ENCODE data around the gene KCTD16. TPM values are rescaled to one million over a fixed set of nuclear protein-coding genes. Genes with fewer than 3 reads are reported as not detected.

Gene KCTD16
- total RNA-seq, 2 experiments from 2014 or later, result 0.14 to 0.25 TPM

DNA sequence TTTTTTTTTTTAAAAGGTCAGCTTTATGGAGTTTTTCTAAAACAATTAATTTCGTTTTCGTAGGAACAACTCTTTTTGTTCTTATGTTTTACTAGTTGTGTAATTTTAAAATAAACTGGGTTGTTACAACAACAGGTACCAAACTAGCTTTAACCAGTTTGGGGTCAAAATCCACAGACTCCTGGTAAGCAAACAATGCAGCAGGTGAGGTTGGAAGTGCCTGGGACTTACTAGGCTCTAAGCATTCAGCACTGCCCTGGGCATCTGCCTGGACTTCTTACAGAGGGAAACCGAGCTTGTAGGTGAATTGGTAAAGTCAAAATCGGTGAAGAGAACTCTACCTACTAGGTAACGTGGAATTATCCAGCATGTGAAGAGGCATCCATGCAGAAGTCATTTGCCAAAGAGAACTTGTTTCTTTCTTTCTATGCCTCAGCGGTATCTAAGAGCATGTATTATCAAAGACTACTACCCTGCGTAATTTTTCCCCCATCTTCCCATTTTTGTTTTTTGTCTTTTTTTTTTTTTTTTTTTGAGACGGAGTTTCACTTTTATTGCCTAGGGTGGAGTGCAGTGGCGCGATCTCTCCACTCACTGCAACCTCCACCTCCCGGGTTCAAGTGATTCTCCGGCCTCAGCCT, 145.4 kb downstream of the KCTD16 start:
- intact Hi-C loops (cut with DNase I, micrococcal nuclease), result no loop called here
- Mint-ChIP-seq H3K4me1 (no peaks in the 10 kb centered on the region), H3K4me3 (no peak overlapping the region), H3K27me3 (peaks cover 4% of the 10 kb centered on the region), H3K9me3 (ENCODE audit: low read depth) (no peaks in the 10 kb centered on the region), H3K36me3 (ENCODE audit: low read depth) (no peaks in the 10 kb centered on the region), H3K27ac (no peak overlapping the region)
- ChIA-PET CTCF (no interaction called here), POLR2A (no interaction called here)
- DNase-seq (no peak), ATAC-seq (no peak)

DNA sequence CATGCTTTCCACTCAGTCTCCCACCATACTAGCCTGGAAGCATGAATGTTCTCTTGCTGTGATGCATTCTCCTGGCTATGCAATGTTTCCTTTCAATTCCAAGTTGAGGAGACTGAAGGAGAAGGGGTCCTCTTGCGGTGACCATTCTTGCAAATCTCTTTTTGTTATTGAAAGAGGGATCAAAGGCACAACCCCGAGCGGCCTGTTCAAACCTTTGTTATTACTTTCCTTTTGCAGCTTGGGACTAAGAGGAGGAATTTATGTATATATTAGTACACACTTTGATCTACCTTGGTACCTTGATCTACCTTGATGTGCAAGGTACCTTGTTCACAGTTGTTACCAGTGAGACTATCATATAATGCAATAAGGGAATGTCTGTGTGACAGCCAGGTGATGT, 147.3 kb downstream of the KCTD16 start:
- Mint-ChIP-seq H3K4me3 (no peak overlapping the region), H3K36me3 (ENCODE audit: low read depth) (no peaks in the 10 kb centered on the region), H3K9me3 (ENCODE audit: low read depth) (no peaks in the 10 kb centered on the region), H3K27ac (no peak overlapping the region), H3K27me3 (peaks cover 6% of the 10 kb centered on the region), H3K4me1 (no peaks in the 10 kb centered on the region)
- intact Hi-C loops (cut with DNase I, micrococcal nuclease), result no loop called here
- POLR2A ChIA-PET, result no interaction called here
- CTCF ChIA-PET, result no interaction called here
- ATAC-seq (no peak), DNase-seq (no peak)

DNA sequence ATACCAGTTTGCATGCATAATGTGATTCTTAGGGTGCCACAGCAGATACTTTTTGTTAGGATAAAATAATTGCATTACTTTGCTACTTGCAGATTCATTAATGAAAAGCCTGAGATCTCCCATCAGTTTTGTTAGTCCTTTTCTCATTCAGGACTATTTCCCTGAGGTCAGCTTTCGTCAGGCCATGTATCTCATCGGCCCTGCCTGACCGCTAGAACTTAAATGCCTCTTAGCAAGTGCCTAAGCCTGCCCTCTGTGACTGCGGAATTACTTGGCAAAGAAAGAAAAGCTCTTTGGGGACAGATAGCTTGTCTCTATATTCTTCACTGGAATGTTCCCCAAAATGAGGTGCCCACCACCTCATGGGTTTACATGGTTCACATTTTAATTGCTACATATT, 147.8 kb downstream of the KCTD16 start:
- ATAC-seq (no peak), DNase-seq (no peak)
- H3K4me3 Mint-ChIP-seq, result no peak overlapping the region
- no peak overlapping the region for H3K27ac Mint-ChIP-seq
- intact Hi-C loops (cut with DNase I, micrococcal nuclease), result no loop called here
- H3K9me3 Mint-ChIP-seq (ENCODE audit: low read depth), result no peaks in the 10 kb centered on the region
- ChIA-PET POLR2A (no interaction called here), CTCF (no interaction called here)
- peaks cover 7% of the 10 kb centered on the region for H3K27me3 Mint-ChIP-seq
- H3K36me3 Mint-ChIP-seq (ENCODE audit: low read depth), result no peaks in the 10 kb centered on the region
- no peaks in the 10 kb centered on the region for H3K4me1 Mint-ChIP-seq

DNA sequence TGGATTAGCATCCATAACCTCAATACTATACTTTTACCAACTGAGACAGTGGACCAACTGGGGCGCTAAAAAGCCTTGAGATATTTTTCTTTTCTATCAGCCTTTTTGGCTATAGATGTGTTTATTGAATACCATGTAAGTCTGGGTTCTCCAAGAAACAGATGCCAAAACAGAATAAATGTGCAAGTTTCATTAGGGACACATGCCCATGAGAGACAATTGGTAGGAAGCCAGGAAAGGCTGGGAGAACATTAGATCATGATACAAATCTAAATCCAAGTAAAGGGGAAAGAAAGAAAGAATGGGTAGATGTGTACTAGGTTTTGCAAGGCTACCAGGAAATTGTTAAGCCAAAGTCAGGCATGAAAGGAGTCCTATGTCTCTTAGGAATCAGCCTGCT, 152.5 kb downstream of the KCTD16 start:
- ChIA-PET CTCF (no interaction called here), POLR2A (interaction anchor here (0.7 kb wide), 1 partner anchor 119 kb away, joined by 8 read pairs; no protein-coding TSS in a partner anchor)
- H3K27me3 Mint-ChIP-seq, result peaks cover 10% of the 10 kb centered on the region

DNA sequence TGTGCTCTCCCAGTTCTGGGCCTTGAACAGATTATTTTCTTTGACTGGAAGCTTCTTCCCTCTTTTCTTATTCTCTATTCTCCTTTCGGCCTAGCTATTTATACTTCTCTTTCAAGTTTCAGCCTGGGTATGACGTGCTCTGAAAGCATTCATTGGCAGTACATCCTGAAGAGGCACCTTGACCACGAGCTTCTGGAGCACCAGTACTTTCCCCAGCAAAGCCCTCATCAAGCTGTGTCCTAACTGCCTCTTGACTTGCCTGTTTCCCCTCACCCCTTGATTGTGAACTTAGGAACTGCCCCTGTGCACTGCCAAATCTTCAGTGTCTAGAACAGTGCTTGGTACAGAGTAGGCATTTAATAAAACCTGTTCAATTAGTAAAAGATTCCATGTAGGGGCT, 154.9 kb downstream of the KCTD16 start:
- DNase-seq (no peak), ATAC-seq (no peak)
- Mint-ChIP-seq H3K9me3 (ENCODE audit: low read depth) (no peaks in the 10 kb centered on the region), H3K4me1 (no peaks in the 10 kb centered on the region), H3K4me3 (no peak overlapping the region), H3K36me3 (ENCODE audit: low read depth) (no peaks in the 10 kb centered on the region), H3K27me3 (peaks cover 8% of the 10 kb centered on the region), H3K27ac (no peak overlapping the region)
- CTCF ChIA-PET, result no interaction called here
- intact Hi-C loops (cut with DNase I, micrococcal nuclease), result no loop called here
- POLR2A ChIA-PET, result no interaction called here

More for the DNA sequence above, 152.5 kb downstream of the KCTD16 start:
- Mint-ChIP-seq H3K4me3 (no peak overlapping the region), H3K27ac (no peak overlapping the region), H3K9me3 (ENCODE audit: low read depth) (no peaks in the 10 kb centered on the region), H3K4me1 (no peaks in the 10 kb centered on the region), H3K36me3 (ENCODE audit: low read depth) (no peaks in the 10 kb centered on the region)
- ATAC-seq, result no peak
- intact Hi-C loops (cut with DNase I, micrococcal nuclease), result no loop called here
- no peak for DNase-seq

DNA sequence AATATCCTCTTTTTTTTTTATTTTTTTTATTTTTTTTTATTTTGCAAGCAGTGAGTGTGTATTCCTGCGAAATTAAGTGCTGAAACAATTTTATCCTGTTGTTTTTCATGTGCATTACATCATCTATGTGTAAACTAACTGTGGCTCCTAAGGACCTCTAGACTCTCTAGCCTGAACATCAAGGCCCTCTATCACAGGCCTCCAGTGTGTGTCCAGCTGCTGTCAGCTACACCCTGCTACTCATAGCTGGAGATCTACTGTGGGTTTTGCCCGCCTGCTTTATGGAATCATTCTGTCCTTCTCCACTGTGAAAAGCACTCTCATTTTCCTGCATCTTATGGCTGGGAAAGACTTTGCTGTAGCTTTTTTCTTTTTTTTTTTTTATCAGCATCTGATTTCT, 157.8 kb downstream of the KCTD16 start:
- intact Hi-C loops (cut with DNase I, micrococcal nuclease), result no loop called here
- H3K36me3 Mint-ChIP-seq (ENCODE audit: low read depth), result no peaks in the 10 kb centered on the region

DNA sequence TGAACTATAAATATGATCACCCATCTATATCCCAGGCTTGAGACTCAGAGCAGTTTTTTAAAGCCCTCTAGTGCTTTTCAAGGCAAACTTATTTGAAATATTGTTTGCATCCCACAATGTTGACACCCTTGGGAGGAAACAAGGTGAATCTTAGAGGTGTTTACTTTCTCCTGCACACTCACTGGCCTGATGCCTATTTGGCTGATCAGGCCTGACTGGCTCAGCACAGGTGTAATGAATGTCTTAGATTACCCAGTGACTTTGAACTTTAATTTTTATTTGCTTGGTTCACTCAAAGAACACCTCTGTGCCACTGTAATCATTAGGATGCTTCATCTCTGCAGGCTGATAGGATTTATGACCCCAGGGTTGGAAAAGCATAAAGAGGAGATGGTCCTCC, 158.3 kb downstream of the KCTD16 start:
- Mint-ChIP-seq H3K27ac (no peak overlapping the region), H3K9me3 (ENCODE audit: low read depth) (no peaks in the 10 kb centered on the region), H3K27me3 (peaks cover 4% of the 10 kb centered on the region), H3K4me1 (no peaks in the 10 kb centered on the region), H3K36me3 (ENCODE audit: low read depth) (no peaks in the 10 kb centered on the region), H3K4me3 (no peak overlapping the region)
- ChIA-PET POLR2A (no interaction called here), CTCF (no interaction called here)
- intact Hi-C loops (cut with DNase I, micrococcal nuclease), result no loop called here
- DNase-seq (no peak), ATAC-seq (no peak)

More for the DNA sequence above, 157.8 kb downstream of the KCTD16 start:
- ChIA-PET CTCF (no interaction called here), POLR2A (no interaction called here)
- H3K9me3 Mint-ChIP-seq (ENCODE audit: low read depth), result no peaks in the 10 kb centered on the region
- no peak overlapping the region for H3K27ac Mint-ChIP-seq
- no peak for ATAC-seq
- H3K4me1 Mint-ChIP-seq, result no peaks in the 10 kb centered on the region
- H3K4me3 Mint-ChIP-seq, result no peak overlapping the region
- peaks cover 4% of the 10 kb centered on the region for H3K27me3 Mint-ChIP-seq
- no peak for DNase-seq

DNA sequence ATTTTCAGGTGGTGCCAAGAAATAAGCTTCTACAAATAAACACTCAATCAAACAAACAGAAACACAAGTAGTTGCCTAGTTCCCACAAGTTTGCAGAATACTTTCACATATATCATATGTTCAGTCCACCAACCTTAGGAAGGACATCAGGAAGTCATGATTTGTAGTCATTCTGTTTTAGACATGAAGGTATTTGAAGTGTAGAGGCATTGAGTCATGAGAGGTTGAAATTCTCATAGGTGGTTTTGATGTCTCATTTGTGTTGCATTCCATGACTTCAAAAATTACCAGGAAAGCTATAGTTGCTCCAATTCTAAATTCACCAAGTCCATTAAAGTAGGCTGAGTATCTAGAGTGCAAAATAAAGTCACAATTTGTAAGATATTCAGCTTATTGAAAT, 159.0 kb downstream of the KCTD16 start:
- Mint-ChIP-seq H3K27ac (no peak overlapping the region), H3K36me3 (ENCODE audit: low read depth) (no peaks in the 10 kb centered on the region), H3K9me3 (ENCODE audit: low read depth) (no peaks in the 10 kb centered on the region), H3K4me1 (no peaks in the 10 kb centered on the region), H3K27me3 (peaks cover 2% of the 10 kb centered on the region), H3K4me3 (no peak overlapping the region)
- CTCF ChIA-PET, result no interaction called here
- POLR2A ChIA-PET, result no interaction called here
- ATAC-seq, result no peak
- intact Hi-C loops (cut with DNase I, micrococcal nuclease), result no loop called here
- no peak for DNase-seq

DNA sequence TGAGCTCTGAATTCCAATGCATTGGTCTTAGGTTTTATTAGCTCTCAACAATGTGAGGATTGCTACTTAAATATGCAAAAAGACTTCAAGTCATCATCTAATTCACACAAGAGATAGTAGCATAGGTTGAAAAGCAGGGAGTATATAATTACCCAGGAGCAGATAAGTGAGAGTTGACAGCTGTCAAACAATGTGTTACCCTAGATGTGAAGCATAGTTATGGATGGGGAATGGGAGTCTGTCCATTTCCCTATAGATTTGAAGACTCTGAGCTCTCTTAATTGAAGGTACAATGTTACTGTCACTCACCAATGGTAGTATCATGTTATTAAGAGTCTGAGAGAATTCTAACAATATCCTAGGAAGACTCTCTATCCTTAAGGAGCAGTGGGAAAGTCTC, 160.7 kb downstream of the KCTD16 start:
- Mint-ChIP-seq H3K4me3 (no peak overlapping the region), H3K27ac (no peak overlapping the region), H3K36me3 (ENCODE audit: low read depth) (no peaks in the 10 kb centered on the region), H3K9me3 (ENCODE audit: low read depth) (no peaks in the 10 kb centered on the region), H3K4me1 (no peaks in the 10 kb centered on the region), H3K27me3 (peaks cover 1% of the 10 kb centered on the region)
- ATAC-seq (no peak), DNase-seq (no peak)
- ChIA-PET POLR2A (no interaction called here), CTCF (interaction anchor here (1.3 kb wide), 1 partner anchor 128 kb away, joined by 3 read pairs; no protein-coding TSS in a partner anchor)
- intact Hi-C loops (cut with DNase I, micrococcal nuclease), result no loop called here

DNA sequence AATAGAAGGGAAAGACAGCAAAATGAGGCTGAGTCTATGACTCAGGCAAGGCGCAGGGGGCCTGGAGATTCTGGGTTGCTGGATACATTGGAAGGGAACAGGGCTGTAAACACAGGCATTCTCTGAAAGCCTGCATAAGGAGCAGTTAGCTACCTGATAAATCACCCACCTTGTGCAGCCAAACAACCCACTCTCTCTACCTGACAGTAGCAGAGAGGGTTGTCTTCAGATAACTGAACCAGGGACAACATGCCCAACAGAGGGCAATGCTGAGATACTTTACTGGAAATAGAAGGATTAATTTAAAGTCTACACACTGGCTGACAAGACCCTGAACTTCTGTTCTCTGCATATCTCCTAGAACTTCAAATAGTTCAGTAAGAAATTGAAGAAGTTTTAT, 161.6 kb downstream of the KCTD16 start:
- CTCF ChIA-PET, result interaction anchor here (1.3 kb wide), 1 partner anchor 129 kb away, joined by 3 read pairs; no protein-coding TSS in a partner anchor
- ATAC-seq (no peak), DNase-seq (no peak)
- Mint-ChIP-seq H3K9me3 (ENCODE audit: low read depth) (no peaks in the 10 kb centered on the region), H3K27ac (no peak overlapping the region), H3K36me3 (ENCODE audit: low read depth) (no peaks in the 10 kb centered on the region), H3K27me3 (no peaks in the 10 kb centered on the region), H3K4me1 (no peaks in the 10 kb centered on the region), H3K4me3 (no peak overlapping the region)
- POLR2A ChIA-PET, result no interaction called here
- intact Hi-C loops (cut with DNase I, micrococcal nuclease), result no loop called here

DNA sequence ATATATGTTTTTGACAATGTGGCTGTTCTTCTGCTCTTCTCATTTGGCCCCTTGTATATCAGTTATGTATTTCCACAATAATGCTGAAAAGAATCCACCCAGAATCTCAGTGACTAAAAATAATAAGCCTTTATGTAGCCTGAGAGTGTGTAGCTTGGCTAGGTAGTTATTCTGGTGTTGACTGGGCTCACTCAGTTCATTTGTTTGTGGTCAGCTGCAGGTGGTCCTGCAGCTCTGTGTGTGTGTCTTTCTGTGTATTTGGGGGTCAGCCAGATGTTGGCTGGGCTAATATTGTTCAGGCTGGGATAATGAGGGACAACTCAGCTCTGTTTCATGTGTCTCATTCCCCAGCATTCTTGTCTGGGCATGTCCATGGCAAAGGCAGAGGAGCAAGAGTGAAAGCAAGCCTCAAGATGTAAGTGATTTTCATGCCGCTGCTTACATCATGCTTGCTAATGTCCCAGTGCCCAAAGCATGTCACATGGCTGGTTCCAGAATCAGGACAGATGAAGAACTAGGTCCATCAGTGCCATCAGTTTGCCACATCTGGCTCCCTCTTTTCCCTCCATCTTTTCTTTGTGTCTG, 162.8 kb downstream of the KCTD16 start:
- ATAC-seq (no peak), DNase-seq (no peak)
- Mint-ChIP-seq H3K4me1 (no peaks in the 10 kb centered on the region), H3K9me3 (ENCODE audit: low read depth) (no peaks in the 10 kb centered on the region), H3K27ac (no peak overlapping the region), H3K27me3 (peaks cover 2% of the 10 kb centered on the region), H3K4me3 (no peak overlapping the region), H3K36me3 (ENCODE audit: low read depth) (no peaks in the 10 kb centered on the region)
- ChIA-PET POLR2A (no interaction called here), CTCF (interaction anchor here (0.9 kb wide), 1 partner anchor 28 kb away, joined by 4 read pairs; no protein-coding TSS in a partner anchor)
- intact Hi-C loops (cut with DNase I, micrococcal nuclease), result no loop called here

DNA sequence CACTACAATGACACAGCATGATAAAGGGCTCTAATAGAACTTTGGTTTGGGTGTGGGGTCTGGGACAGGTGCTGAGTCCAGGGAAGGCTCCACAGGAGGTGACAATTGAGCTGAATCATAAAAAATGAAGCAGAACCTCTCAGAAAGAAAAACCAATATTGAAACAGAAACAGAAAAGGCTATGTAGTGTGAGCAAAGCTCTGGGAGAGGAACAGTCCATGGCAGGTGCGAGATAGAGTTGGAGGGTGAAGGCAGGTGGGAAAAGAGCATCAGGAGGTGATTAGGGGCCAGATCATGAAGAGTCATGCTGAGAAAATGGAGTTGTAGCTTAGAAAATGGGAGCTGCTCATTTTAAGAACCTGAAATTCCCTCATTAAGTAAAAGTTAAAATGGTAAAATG, 164.9 kb downstream of the KCTD16 start:
- ATAC-seq, result no peak
- no peaks in the 10 kb centered on the region for H3K4me1 Mint-ChIP-seq
- no peak overlapping the region for H3K4me3 Mint-ChIP-seq
- peaks cover 2% of the 10 kb centered on the region for H3K27me3 Mint-ChIP-seq
- ChIA-PET POLR2A (no interaction called here), CTCF (interaction anchor here (0.7 kb wide), 1 partner anchor 12 kb away, joined by 3 read pairs; no protein-coding TSS in a partner anchor)
- intact Hi-C loops (cut with DNase I, micrococcal nuclease), result no loop called here
- no peak for DNase-seq
- H3K36me3 Mint-ChIP-seq (ENCODE audit: low read depth), result no peaks in the 10 kb centered on the region
- H3K27ac Mint-ChIP-seq, result no peak overlapping the region
- H3K9me3 Mint-ChIP-seq (ENCODE audit: low read depth), result no peaks in the 10 kb centered on the region
